WTC11 (cell line): ENCODE data around the gene PINK1. TPM values are rescaled to one million over a fixed set of nuclear protein-coding genes. Genes with fewer than 3 reads are reported as not detected.

Source experiments
- ATAC-seq: fragments of 200-7000 bp; cut with Tn5 transposase; 2 replicates; pipeline ENCODE4 v1.10.0; 2021; ENCODE audit warnings: mild to moderate bottlenecking, moderate library complexity
- CTCF ChIA-PET: fragments of 300-600 bp; sonication (Branson Sonifier 250); formaldehyde crosslinking; loops from one replicate; lab custom pipeline; 2021; ENCODE audit warnings: antibody characterized with exemption; lab: Charles Lee
- POLR2A ChIA-PET: fragments of 350-600 bp; sonication (Branson Sonifier 250); formaldehyde crosslinking; loops from one replicate; lab custom pipeline; 2021; ENCODE audit warnings: antibody characterized with exemption; lab: Charles Lee
- DNase-seq: peaks from one replicate; pipeline ENCODE4 v3.0.0; 2021; ENCODE audit warnings: low spot score
- H3K27ac Mint-ChIP-seq: 2 replicates; pipeline ENCODE4 v1.8.0; 2021; ENCODE audit warnings: mixed read lengths
- H3K27me3 Mint-ChIP-seq: 2 replicates; pipeline ENCODE4 v1.8.0; 2021; ENCODE audit warnings: low read depth, mild to moderate bottlenecking, moderate library complexity, mixed read lengths
- H3K36me3 Mint-ChIP-seq: 2 replicates; pipeline ENCODE4 v1.8.0; 2021; ENCODE audit warnings: mixed read lengths
- H3K4me1 Mint-ChIP-seq: 2 replicates; pipeline ENCODE4 v1.8.0; 2022; ENCODE audit warnings: mixed read lengths
- H3K4me3 Mint-ChIP-seq: 2 replicates; pipeline ENCODE4 v1.8.0; 2021; ENCODE audit warnings: mild to moderate bottlenecking, moderate library complexity, mixed read lengths
- H3K9me3 Mint-ChIP-seq: 2 replicates; pipeline ENCODE4 v1.8.0; 2021; ENCODE audit warnings: mixed read lengths
- AR ChIP-seq: fragments of 250-450 bp; sonication (Bioruptor Pico); IDR thresholded peaks from 2 replicates; pipeline ENCODE4 v1.9.0; 2021; ENCODE audit warnings: mild to moderate bottlenecking
- CBFB ChIP-seq: sonication (generic); formaldehyde crosslinking; IDR thresholded peaks from 2 replicates; pipeline ENCODE4 v1.8.1; 2022; ENCODE audit warnings: mild to moderate bottlenecking, low read depth, missing genetic modification reagents
- CREB1 ChIP-seq: sonication (generic); formaldehyde crosslinking; IDR thresholded peaks from 2 replicates; pipeline ENCODE4 v1.8.0; 2023; ENCODE audit warnings: mild to moderate bottlenecking, missing genetic modification reagents
- HMGA2 ChIP-seq: fragments of 250-450 bp; sonication (Bioruptor Pico); IDR thresholded peaks from 2 replicates; pipeline ENCODE4 v1.4.0; 2021; ENCODE audit warnings: mild to moderate bottlenecking, moderate library complexity
- NFE2L1 ChIP-seq: sonication (generic); formaldehyde crosslinking; IDR thresholded peaks from 2 replicates; pipeline ENCODE4 v1.8.1; 2023; ENCODE audit warnings: missing genetic modification reagents
- NR3C1 ChIP-seq: sonication (generic); formaldehyde crosslinking; conservative IDR thresholded peaks from 2 replicates; pipeline ENCODE4 v1.8.1; 2023; ENCODE audit warnings: low read depth, mild to moderate bottlenecking, missing genetic modification reagents
- RELA ChIP-seq: sonication (generic); formaldehyde crosslinking; IDR thresholded peaks from 2 replicates; pipeline ENCODE4 v1.8.1; 2022; ENCODE audit warnings: missing genetic modification reagents, mild to moderate bottlenecking, borderline replicate concordance
- SMAD3 ChIP-seq: sonication (generic); formaldehyde crosslinking; IDR thresholded peaks from 2 replicates; pipeline ENCODE4 v1.8.0; 2022; ENCODE audit warnings: missing genetic modification reagents, mild to moderate bottlenecking, borderline replicate concordance
- SOX15 ChIP-seq: fragments of 250-450 bp; sonication (Bioruptor Pico); IDR thresholded peaks from 2 replicates; pipeline ENCODE4 v1.9.0; 2021; ENCODE audit warnings: mild to moderate bottlenecking
- TEAD1 ChIP-seq: sonication (generic); formaldehyde crosslinking; IDR thresholded peaks from 2 replicates; pipeline ENCODE4 v1.8.0; 2022; ENCODE audit warnings: mild to moderate bottlenecking, missing genetic modification reagents
- TP53 ChIP-seq: sonication (generic); formaldehyde crosslinking; IDR thresholded peaks from 2 replicates; pipeline ENCODE4 v1.8.1; 2023; ENCODE audit warnings: mild to moderate bottlenecking, missing genetic modification reagents
- USF1 ChIP-seq: sonication (generic); formaldehyde crosslinking; IDR thresholded peaks from 2 replicates; pipeline ENCODE4 v1.8.0; 2022; ENCODE audit warnings: mild to moderate bottlenecking, missing genetic modification reagents
- USF2 ChIP-seq: sonication (generic); formaldehyde crosslinking; IDR thresholded peaks from 2 replicates; pipeline ENCODE4 v1.8.1; 2023; ENCODE audit warnings: mild to moderate bottlenecking, missing genetic modification reagents, moderate library complexity
- ZMAT4 ChIP-seq: fragments of 250-450 bp; sonication (Bioruptor Pico); IDR thresholded peaks from 2 replicates; pipeline ENCODE4 v1.9.0; 2021; ENCODE audit warnings: mild to moderate bottlenecking
- ZNF121 ChIP-seq: sonication (generic); formaldehyde crosslinking; IDR thresholded peaks from 2 replicates; pipeline ENCODE4 v1.8.0; 2023; ENCODE audit warnings: missing genetic modification reagents
- ZNF232 ChIP-seq: sonication (generic); formaldehyde crosslinking; IDR thresholded peaks from 2 replicates; pipeline ENCODE4 v1.8.0; 2022; ENCODE audit warnings: mild to moderate bottlenecking, missing genetic modification reagents
- ZSCAN18 ChIP-seq: fragments of 250-450 bp; sonication (Bioruptor Pico); IDR thresholded peaks from 2 replicates; pipeline ENCODE4 v2.1.2; 2022; ENCODE audit warnings: mild to moderate bottlenecking, moderate library complexity
- total RNA-seq: library from RNA; stranded (reverse); gene quantifications from 3 replicates; pipeline ENCODE4 v1.2.3, GENCODE V29; 2021

Gene PINK1
- total RNA-seq, 1 experiment from 2014 or later, result 47.7 TPM

- Mint-ChIP-seq H3K9me3 (peaks cover 5% of the 10 kb centered on the region), H3K4me3 (no peak overlapping the region), H3K27me3 (no peaks in the 10 kb centered on the region), H3K4me1 (peaks cover 9% of the 10 kb centered on the region), H3K36me3 (peaks cover 3% of the 10 kb centered on the region; the same call in 1 of the 2 replicates), H3K27ac (no peak overlapping the region)
- no peak for TF ChIP-seq SOX15 (CRISPR knock-in tag)
- no peak for TF ChIP-seq ZSCAN18 (CRISPR knock-in tag)
- TF ChIP-seq HMGA2 (CRISPR knock-in tag), result no peak
- TF ChIP-seq USF2 (CRISPR knock-in tag), result peak; percentile 82
- no peak for TF ChIP-seq SMAD3 (CRISPR knock-in tag)
- no peak for TF ChIP-seq TP53 (CRISPR knock-in tag)
- TF ChIP-seq NFE2L1 (CRISPR knock-in tag), result no peak
- TF ChIP-seq USF1 (CRISPR knock-in tag), result peak; percentile 64
- TF ChIP-seq TEAD1 (CRISPR knock-in tag), result no peak
- DNase-seq, result no peak
- ATAC-seq, result peak; percentile 28; the same call in 1 of the 2 replicates
- POLR2A ChIA-PET, result no interaction called here
- CTCF ChIA-PET, result interaction anchor here (0.5 to 3.2 kb wide), 5 partner anchors 30 to 92 kb away, joined by 3 to 18 read pairs (median 5); no protein-coding TSS in a partner anchor
These were observed 33.5 kb downstream of the PINK1 start for GRCh38 chr1:20666804-20667203.

- DNase-seq, result no peak
- peaks cover 3% of the 10 kb centered on the region; the same call in 1 of the 2 replicates for H3K36me3 Mint-ChIP-seq
- peaks cover 5% of the 10 kb centered on the region for H3K9me3 Mint-ChIP-seq
- H3K27me3 Mint-ChIP-seq, result no peaks in the 10 kb centered on the region
- CTCF ChIA-PET, result no interaction called here
- no peak for TF ChIP-seq RELA (CRISPR knock-in tag)
- no peak for TF ChIP-seq CREB1 (CRISPR knock-in tag)
- TF ChIP-seq CBFB (CRISPR knock-in tag), result no peak
- TF ChIP-seq, all 79 proteins: peak for 0
- no peak overlapping the region for H3K4me3 Mint-ChIP-seq
- no peak for ATAC-seq
- no peak overlapping the region for H3K27ac Mint-ChIP-seq
- POLR2A ChIA-PET, result no interaction called here
- no peaks in the 10 kb centered on the region for H3K4me1 Mint-ChIP-seq
These were observed 35.3 kb downstream of the PINK1 start for GRCh38 chr1:20668581-20668980.

- TF ChIP-seq ZNF121 (CRISPR knock-in tag) (no peak), AR (CRISPR knock-in tag) (no peak), ZNF232 (CRISPR knock-in tag) (no peak), ZMAT4 (CRISPR knock-in tag) (no peak), NR3C1 (CRISPR knock-in tag) (no peak)
- TF ChIP-seq, all 79 proteins: peak for 0
- no peaks in the 10 kb centered on the region for H3K27me3 Mint-ChIP-seq
- no peaks in the 10 kb centered on the region for H3K4me1 Mint-ChIP-seq
- ATAC-seq, result no peak
- peaks cover 3% of the 10 kb centered on the region; the same call in 1 of the 2 replicates for H3K36me3 Mint-ChIP-seq
- ChIA-PET POLR2A (no interaction called here), CTCF (no interaction called here)
- peaks cover 5% of the 10 kb centered on the region for H3K9me3 Mint-ChIP-seq
- H3K27ac Mint-ChIP-seq, result no peak overlapping the region
- DNase-seq, result no peak
- no peak overlapping the region for H3K4me3 Mint-ChIP-seq
These were observed 37.7 kb downstream of the PINK1 start for GRCh38 chr1:20670936-20671335.
